ENCODE results near the gene CUEDC1.

- TF ChIP-seq EZH2phosphoT487 (IDR thresholded peaks at IDR 0.05; ENCODE audit: insufficient read depth, low read depth) (no peak), EZH2 (IDR thresholded peaks at IDR 0.05; ENCODE audit: insufficient read depth, poor library complexity, severe bottlenecking) (no peak)
These were observed 44.5 kb downstream of the CUEDC1 start for GRCh38 chr17:57910462-57911420.
